Femur (tissue), 1 donor: Measurements from ENCODE around the gene ZNF557.

Experiments used
- DNase-seq: peaks from one replicate; pipeline ENCODE4 v3.0.0-alpha.2; 2017

The ZNF557 gene

GRCh38 chr19:7130043-7130442, 60.5 kb downstream of the ZNF557 start:
- DNase-seq = no peak

GRCh38 chr19:7132054-7132453, 62.6 kb downstream of the ZNF557 start:
- DNase-seq = no peak

DNA sequence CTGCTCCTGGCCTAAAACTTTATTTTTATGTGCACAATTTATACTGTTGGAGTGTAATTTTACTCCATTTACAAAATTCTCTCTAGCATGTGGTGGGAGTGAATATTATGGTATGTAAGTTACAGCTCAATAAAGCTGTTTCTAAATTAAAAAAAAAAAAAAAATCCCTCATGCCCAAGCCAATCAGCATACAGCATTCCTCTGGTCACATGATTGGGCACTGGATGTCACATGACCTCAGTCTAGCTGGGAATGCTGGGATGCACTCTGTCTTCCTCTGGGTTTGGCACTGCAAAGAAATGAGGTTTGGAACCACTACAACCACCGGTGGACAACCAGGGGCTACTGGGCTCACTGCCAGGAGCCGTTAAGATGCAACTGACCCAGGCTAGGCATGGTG, 67.6 kb downstream of the ZNF557 start:
- no peak for DNase-seq
